Gastroesophageal sphincter (tissue), 3 donors: ENCODE results near the gene POFUT2.

Experiments
- CTCF ChIP-seq, 4 experiments: fragments of 200-600 bp in 2 of 4; fragments of 450-650 bp in 2 of 4; sonication (generic) in 1 of 4; IDR thresholded peaks; one replicate each; pipeline ENCODE4 v1.5.1; 2017 to 2019; ENCODE audit warnings: antibody characterized with exemption in 4 of 4, mild to moderate bottlenecking in 2 of 4, moderate library complexity in 2 of 4
- POLR2A ChIP-seq, 2 donors: fragments of 450-650 bp; IDR thresholded peaks; one replicate each; pipeline ENCODE4 v1.6.1; 2017; ENCODE audit warnings: antibody characterized with exemption in 2 of 2, mild to moderate bottlenecking in 2 of 2, moderate library complexity in 1 of 2

- TF ChIP-seq CTCF (IDR thresholded peaks at IDR 0.05) (no peak), POLR2A (IDR thresholded peaks at IDR 0.05) (no peak)
Measured at GRCh38 chr21:45293726-45294401, 6.2 kb upstream of the POFUT2 start.
